HG02759 (cell line): ENCODE results near the gene CRTC1.

ENCODE experiments used
- ATAC-seq: cut with Tn5 transposase; IDR thresholded peaks from one replicate; pipeline ENCODE4 v1.9.1; 2021; ENCODE audit warnings: mild to moderate bottlenecking, moderate library complexity; ENCODE audit not compliant: unreplicated experiment

CRTC1 gene

GRCh38 chr19:18651300-18651699 is 32.2 kb upstream of the CRTC1 start:
- no peak for ATAC-seq

GRCh38 chr19:18651733-18652132 is 31.7 kb upstream of the CRTC1 start:
- no peak for ATAC-seq

GRCh38 chr19:18653853-18654252 is 29.6 kb upstream of the CRTC1 start:
- no peak for ATAC-seq

GRCh38 chr19:18654469-18654868 is 29.0 kb upstream of the CRTC1 start:
- no peak for ATAC-seq

GRCh38 chr19:18655173-18655844 is 28.2 kb upstream of the CRTC1 start:
- ATAC-seq, result no peak

- no peak for ATAC-seq
Measured at GRCh38 chr19:18656337-18657086, 27.0 kb upstream of the CRTC1 start.

GRCh38 chr19:18657590-18658365 is 25.7 kb upstream of the CRTC1 start:
- no peak for ATAC-seq

- ATAC-seq, result no peak
Measured at GRCh38 chr19:18658366-18658855, 25.1 kb upstream of the CRTC1 start.

- ATAC-seq, result no peak
Measured at GRCh38 chr19:18659281-18660050, 24.0 kb upstream of the CRTC1 start.

GRCh38 chr19:18660051-18660910 is 23.2 kb upstream of the CRTC1 start:
- no peak for ATAC-seq

GRCh38 chr19:18660939-18661670 is 22.4 kb upstream of the CRTC1 start:
- ATAC-seq, result no peak

GRCh38 chr19:18662972-18663732 is 20.3 kb upstream of the CRTC1 start:
- ATAC-seq, result no peak

- ATAC-seq, result no peak
Measured at GRCh38 chr19:18663940-18664530, 19.4 kb upstream of the CRTC1 start.

- no peak for ATAC-seq
Measured at GRCh38 chr19:18665771-18666202, 17.7 kb upstream of the CRTC1 start.

- ATAC-seq, result no peak
Measured at GRCh38 chr19:18666317-18666716, 17.2 kb upstream of the CRTC1 start.

- ATAC-seq, result no peak
Measured at GRCh38 chr19:18666784-18667183, 16.7 kb upstream of the CRTC1 start.

- no peak for ATAC-seq
Measured at GRCh38 chr19:18667531-18668251, 15.8 kb upstream of the CRTC1 start.
